Glomerular endothelial cell (primary cell): ENCODE measurements around the gene PGLYRP3. TPM values are rescaled to one million over a fixed set of nuclear protein-coding genes. Genes with fewer than 3 reads are reported as not detected.
"Not testable (repeated sequence)": the region's sequence is repeated elsewhere in the genome, so short reads cannot be mapped to it uniquely, and the experiment has no call there.

Experiments used
- DNase-seq: peaks from one replicate; pipeline ENCODE4 v3.0.0-alpha.2; 2011; ENCODE audit warnings: low read depth, low spot score; ENCODE audit errors: extremely low read depth
- total RNA-seq: library from RNA; depleted of rRNA; stranded (reverse); fragments of >200 nt; gene quantifications from 2 replicates; pipeline ENCODE4 v1.2.3, GENCODE V29; 2015

Gene PGLYRP3
- total RNA-seq, 1 donor from 2014 or later, result not detected

DNA sequence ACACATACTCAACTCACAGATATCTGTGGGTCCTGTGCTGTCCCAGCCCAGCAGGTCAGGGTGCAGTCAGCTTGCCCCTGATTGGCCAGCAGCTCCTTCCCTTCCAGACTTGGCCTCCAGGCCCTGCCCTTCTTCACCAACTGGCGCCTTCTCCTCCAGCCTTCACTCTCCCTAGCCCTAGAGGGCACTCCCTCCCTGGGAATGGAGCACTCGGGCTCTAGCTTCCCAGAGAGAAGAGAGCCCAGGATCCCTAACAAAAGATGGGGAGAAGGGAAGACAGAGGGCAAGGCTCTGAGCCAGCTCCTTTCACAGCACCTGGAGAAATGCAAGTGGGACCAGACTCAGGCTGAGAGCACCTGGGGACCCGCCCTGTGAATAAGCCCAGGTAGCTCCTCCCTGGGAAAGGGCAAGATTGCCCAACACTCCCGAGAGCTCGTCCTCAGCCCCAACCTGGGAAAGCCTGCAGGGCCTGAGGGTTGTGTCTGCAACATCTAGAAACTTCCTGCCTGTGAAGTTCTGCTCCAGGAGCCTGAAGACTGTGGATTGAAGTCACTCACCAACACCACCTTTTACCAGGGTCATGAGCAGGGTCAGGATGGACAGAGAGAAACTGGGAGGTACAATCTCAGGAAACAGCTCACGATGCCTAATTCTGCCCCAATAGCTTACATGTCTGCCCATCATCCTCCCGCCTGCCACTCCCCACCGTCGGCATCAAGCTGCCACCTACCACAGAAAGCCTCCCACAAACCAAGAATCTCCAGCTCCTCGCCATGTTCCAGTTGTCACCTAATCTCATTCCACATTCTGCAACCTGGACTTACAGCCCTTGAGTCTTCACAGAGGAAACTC is 36.0 kb upstream of the PGLYRP3 start, which contains the start of gene PGLYRP4:
TSS of gene PGLYRP4 (minus strand) at position 331 of the 852 bp plus-strand sequence. CDS start 909 bp downstream, outside the sequence.
- DNase-seq, result no peak

DNA sequence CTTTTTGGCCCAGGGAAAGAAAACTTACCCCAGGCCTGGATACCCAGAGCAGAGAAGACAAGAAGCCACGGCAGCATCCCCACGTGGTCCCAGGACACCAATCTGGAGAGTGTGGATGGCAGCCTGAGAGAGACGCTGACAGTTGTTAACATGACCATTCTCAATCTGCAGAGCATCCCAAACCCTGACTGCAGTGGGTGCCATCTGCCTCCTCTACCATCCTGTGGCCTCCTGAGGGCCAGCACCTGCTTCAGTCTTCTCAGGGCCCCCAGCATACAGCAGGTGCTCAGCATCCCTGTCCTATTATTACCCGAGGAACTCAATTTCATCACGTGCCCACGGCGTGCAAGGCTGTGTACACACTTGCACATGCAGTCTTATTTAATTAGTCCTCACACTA is 35.1 kb upstream of the PGLYRP3 start:
- no peak for DNase-seq

DNA sequence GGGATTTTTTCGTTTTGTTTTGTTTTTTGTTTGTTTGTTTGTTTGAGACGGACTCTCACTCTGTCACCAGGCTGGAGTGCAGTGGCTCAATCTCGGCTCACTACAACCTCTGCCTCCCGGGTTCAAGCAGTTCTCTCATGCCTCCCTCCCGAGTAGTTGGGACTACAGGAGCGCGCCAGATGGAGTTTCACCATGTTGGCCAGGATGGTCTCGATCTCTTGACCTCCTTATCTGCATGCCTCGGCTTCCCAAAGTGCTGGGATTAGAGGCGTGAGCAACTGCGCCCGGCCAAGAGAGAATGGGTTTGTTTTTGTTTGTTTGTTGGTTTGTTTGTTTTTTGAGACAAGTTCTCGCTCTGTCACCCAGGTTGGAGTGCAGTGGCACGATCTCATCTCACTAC is 34.3 kb upstream of the PGLYRP3 start:
- not testable (repeated sequence) for DNase-seq

DNA sequence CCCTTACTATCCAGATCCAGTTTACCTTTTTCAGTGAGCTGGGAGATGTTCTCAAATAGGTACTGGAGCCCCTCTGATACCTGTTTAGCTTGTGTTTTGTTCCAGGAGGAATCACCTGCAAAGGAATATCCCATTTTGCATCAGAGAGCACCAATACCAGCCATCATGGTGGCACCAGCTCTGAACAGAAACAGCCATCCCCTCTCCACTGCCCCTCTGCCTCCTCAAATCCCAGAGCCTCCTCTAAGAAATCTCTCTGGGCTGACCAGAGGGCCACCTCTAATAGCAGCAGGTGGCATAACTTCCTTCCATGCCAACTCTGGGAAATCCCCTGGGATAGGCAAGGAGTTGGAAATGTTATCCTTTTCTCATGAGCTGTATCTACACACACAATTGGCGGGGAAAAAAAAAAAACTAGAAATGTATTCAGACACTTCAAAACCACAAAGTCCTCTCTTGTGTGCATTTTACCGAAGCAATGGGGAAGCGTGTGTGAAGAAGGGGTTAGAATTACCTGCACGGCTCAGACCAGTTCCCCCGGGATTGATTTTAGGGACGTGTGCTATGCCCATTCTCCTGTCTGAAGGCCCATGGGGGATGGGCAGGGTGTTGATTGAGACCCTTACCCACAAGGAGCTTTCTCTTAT is 33.4 kb upstream of the PGLYRP3 start:
- no peak for DNase-seq

DNA sequence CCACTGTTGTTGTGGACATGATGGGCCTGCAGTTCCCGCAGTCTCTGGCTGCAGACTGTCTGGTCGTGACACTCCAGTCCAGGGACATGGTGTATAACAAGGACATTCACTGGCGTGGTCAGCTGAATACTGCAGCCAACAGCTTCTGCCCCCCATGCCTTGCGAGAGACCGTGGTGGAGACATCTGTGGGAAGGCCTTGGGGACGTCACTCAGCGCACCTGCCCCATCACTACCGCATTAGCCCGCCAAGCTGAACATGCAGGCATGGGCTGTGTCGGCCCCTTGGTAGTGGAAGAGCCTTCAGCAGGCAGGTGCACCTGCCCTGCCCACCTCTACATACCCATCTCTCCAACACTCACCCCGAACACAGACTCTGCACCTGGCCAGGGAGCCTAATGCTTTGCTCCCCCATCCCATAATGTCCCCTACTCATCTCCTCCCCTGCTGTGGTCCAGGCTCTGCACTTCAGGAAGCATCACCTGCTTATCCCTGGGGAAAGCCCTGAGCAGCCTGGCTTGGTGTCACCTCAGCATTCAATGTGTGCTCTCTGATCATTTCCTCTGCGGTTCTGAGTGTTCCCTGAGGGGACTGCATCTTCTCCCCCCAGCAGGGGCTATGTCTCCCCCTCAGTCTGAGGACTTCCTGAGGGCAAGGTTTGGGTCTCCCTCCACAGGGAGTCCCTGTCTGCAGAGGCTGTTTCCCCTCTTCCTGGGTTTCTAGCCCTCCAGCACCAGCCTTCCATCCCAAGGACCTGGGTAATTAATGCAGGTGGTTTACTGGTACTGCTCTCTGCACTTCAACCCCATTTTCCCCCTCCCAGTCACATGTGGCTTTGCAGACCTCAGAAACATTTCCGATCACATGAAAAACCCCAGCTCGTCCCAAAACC is 32.7 kb upstream of the PGLYRP3 start:
- DNase-seq, result no peak

DNA sequence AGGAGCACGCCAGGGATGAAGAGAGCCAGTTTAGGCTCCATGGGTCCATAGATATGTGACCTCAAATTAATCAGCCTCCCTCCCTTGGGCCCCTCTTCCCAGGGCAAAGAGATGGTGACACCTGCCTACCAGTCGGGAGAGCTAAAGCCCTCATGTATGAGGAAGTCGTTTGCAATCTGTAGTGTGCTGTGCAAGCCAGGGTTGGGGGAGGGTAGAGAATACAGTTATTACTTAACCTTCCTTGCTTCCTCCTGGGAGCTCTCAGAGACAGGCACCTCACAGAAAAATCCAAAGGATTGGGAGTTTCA is 31.9 kb upstream of the PGLYRP3 start:
- no peak for DNase-seq

DNA sequence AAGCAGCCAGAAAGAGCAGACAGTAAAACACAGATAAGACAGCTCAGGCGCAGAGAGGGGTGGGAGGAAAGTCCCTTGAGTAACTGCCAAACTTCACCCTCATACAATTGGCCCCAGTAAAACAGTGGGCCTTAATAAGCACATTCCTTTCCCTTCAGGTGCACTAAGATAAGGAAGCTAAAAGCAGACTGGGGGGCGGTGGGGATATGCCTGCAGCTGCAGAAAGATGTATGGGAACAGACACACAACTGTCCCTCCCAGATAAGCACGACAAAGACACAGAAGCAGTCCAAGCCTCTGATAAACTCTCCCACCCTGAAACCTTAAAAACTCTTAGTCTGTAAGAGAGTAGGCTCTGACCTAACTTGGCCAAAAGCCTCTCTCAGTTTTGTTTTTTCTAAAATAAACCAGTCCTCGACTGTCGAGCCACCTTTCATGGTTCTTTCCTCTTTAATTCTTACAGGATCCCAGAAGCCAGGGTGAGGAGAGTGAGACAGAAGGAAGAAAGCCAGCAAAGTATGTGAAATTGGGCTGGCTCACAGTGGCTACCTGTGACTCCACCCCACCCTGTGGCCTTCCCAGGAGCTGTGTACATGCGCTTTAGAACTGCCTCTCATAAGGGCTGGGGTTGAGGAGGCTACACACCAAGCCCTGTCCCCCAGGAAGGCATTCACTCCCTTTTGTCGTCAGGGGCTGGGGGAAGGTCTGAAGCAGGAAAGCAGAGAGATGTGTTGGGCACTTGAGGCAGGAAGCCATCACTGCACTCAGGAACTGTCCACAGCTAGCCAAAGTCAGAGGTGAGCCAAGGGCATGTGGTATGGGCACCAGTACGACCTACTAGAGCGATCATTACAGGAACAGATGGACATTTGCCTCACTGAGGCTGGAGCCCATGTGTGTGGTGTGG is 31.3 kb upstream of the PGLYRP3 start:
- no peak for DNase-seq

DNA sequence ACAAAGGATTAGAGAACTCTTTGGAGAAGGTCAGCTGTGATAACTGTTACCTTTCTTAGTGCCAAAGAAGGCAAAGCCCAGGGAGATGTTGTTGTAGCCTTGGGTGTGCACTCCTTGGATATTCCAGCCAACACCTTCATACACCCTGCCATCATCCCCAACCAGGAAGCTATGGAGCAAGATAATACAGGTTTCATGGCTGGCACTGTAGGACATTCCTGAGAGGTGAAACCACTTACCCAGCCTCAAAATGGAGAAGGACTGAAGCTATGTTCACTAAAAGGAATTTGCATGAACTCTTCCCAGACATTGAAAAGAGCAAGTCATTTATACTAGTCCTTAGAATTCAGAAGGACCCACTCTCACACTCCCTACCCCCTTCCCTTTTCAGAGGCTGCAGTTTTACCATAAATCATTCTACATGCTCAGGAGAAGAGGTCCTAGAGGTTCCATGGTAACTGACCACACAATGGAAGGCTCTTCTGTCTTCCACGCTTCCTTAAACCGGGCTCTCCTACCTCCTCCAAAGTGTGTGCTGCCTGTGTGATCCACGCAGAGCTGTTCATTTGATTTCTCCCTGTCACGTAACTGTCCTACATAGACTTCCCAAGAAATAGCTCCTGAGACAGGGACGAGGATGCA is 30.4 kb upstream of the PGLYRP3 start:
- no peak for DNase-seq

DNA sequence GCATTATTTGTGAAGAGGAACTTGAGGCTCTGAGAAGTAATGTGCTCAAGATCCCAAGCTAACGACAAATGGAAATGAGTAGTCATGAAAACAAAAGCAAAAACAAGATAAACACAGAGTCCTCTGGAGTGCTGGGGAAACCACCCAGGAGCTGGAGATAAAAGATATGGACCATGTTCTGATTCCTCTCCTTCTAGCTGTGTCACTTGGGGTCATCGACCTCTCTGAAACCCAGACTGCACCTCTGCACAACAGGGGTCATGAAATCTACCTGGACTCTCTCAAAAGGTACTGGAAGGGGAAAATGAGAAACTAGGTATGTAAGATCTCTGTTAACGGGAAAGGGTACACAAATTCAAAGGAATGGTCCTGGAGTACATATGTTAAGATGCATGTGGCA is 29.4 kb upstream of the PGLYRP3 start:
- no peak for DNase-seq

DNA sequence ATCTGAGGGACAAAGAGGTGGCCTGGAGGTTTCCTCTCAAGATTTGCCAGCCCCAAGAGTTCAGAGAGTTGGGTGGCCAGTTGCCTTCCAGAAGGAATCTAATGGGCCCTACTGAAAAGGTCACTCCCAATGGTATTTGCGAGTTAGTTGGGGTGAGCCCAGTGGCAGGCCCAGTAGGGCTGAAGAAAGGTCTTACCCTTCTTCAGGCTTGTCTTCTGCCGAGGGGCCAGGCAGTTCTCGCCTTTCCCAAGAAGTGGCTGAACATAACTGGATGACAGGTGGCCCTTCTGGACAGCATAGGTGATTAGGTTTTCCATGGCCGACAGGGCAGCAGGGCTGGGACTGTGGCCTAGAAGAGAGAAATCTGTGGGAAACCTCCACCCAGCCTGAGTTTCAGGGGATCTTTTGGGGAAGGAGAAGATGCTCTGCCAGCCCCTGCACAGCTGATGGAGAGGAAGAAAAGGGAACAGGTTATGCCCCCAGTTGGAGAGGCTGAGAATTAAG is 28.7 kb upstream of the PGLYRP3 start:
- no peak for DNase-seq

DNA sequence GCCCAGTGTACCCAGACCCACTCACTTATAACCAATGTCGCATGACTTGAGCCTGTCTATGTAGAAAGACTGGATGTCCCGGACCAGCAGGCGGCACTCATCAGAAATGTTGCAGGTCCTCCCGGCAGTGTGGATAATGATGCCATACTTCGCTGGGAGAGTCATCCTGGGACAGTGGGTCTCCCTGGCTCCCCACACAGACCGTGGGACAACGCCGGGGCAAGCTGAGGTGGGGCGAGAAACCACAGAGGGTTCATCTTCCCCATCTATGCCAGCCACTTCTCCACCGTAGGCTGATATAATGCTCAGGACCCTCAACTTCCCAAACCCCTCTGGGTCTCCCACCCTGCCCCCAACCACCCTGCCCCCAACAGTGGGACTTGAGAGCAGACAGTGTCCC is 27.6 kb upstream of the PGLYRP3 start:
- no peak for DNase-seq

DNA sequence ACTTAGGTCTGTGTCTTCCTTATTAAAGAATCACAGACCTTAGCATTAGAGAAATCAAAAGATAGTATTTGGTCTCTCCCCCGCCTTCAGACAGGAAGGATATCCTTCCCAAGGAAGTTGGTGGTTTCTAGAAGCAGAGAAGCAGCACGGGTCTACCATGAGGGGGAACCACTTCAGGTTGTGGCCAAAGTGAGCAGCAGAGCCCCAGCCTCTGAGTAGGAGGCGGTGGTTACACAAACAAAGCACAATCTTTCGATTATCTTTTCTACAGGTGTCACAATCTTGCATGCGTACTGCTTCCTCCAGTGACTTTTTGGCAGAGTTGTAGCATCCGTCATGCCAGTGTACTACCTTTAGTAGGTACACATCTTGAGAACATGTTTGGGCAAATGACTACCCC is 27.1 kb upstream of the PGLYRP3 start:
- no peak for DNase-seq

DNA sequence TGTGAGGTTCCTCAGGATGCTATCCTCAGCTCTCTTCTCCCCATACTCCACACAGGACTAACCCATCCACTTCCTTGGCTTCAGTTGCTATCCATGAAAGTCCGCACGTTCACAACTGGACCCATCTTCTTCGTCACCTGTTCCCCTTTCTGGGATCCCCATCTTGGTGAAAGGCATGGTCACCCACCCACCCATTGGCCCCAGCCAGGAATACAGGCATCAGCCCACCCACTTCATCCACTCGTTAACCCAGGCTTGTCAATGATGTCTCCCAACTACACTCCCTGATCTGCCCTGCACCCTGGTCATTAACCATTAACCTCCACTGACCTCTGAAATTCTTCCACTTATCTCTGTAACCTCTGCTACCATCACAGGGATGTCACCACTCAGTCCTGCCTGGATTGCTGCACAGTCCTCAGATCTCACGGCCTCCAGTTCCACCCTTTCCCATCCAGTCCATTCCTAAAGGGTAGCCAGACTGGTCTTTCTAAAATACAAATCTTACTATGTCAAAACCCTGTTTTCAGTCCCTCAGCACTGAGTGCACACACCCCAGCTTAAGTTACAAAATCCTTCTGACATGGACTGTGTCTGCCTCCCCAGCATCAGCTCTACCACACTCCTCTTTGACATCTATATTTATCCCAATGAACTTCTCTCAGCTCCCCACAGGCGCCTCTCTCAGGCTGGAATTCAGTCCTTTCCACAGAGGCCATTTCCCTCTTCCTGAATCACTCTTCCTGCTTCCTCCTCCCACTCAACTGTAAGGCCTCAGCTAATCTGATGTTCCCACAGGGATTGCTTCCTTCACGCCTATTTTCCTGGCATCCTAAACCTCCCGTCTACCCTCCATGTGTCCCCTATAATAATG is 25.5 kb upstream of the PGLYRP3 start:
- no peak for DNase-seq

DNA sequence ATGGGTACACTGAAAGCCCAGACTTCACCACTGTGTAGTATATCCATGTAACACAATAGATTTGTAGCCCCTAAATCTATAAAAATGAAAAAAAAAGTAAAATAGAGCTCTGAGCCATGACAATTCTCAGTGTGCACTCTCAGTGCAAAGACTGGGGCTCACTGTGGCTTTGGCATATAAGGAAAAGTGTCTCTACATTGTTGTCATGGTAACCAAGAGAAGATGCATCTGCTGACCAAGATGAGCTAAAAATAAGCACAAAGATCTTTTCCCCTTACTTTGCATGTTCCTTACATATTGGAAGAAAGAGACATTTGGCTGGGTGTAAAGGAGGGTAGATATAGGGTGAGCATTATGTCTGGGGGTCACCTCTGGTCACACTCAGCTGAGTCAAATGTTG is 23.9 kb upstream of the PGLYRP3 start:
- DNase-seq, result no peak

DNA sequence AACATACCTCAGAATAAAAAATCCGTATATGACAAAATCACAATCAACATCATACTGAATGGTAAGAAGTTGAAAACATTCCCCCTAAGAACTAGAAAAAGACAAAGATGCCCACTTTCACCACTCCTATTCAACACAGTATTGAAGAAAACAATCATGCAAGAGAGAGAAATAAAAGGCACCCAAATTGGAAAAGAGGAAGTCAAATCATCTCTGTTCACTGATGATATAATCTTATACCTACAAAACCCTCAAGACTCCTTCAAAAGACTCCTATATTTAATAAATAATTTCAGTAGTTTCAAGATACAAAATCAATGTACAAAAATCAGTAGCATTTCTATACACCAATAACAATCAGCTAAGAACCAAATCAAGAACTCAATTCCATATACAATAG is 21.1 kb upstream of the PGLYRP3 start:
- no peak for DNase-seq

DNA sequence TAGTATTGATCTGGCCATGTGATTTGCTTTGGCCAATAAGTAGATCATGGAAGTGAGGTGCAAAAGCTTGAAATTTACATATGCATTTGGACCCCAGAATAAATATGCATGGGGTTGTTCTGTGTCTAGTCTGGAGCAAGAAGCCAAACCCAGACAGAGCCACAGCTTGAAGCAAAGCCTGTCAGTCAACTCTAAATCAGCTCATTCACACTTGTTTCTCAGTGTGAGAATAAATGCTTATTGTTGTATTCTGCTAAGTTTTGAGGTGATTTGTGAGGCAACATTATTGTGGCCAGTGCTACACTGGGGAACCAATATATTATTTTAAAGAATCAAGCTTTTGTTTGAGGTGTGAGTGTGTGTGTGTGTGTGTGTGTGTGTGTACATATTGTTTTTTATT is 12.2 kb upstream of the PGLYRP3 start:
- DNase-seq, result no peak

DNA sequence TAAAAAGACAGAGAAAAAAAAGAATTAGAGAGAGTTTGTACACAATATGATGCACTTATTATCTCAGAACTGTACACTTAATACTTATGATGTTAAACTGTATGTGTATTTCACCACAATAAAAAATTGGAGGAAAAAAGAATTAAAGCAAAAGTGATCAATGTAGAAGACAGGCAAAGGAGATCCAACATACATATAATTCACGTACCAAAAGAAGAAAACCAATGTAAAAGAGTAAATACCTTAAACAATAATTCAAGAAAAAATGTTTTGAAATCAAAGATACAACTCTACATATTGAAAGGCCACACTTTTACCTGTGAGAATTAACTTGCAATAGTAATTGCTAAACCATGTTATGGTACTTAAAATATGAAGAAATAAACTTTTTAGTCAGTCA is 9.8 kb upstream of the PGLYRP3 start:
- DNase-seq, result no peak

DNA sequence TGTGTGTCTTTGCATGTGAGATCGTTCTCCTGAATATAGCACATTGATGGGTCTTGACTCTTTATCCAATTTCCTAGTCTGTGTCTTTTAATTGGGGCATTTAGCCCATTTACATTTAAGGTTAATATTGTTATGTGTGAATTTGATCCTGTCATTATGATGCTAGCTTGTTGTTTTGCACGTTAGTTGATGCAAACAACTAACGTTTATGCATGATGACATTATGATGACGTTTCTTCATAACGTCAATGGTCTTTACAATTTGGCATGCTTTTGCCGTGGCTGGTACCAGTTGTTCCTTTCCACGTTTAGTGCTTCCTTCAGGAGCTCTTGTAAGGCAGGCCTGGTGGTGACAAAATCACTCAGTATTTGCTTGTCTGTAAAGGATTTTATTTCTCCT is 5.4 kb upstream of the PGLYRP3 start:
- not testable (repeated sequence) for DNase-seq

DNA sequence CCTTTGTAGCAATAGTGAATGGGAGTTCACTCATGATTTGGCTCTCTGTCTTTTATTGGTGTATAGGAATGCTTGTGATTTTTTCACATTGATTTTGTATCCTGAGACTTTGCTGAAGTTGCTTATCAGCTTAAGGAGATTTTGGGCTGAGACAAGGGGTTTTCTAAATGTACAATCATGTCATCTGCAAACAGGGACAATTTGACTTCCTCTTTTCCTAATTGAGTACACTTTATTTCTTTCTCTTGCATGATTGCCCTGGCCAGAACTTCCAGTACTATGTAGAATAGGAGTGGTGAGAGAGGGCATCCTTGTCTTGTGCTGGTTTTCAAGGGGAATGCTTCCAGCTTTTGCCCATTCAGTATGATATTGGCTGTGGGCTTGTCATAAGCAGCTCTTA is 3.3 kb upstream of the PGLYRP3 start:
- DNase-seq, result not testable (repeated sequence)
